Peyer's patch (tissue), 4 donors: Measurements from ENCODE around the gene CNTNAP2.

Experiments used
- POLR2A ChIP-seq, 2 donors: fragments of 450-650 bp; IDR thresholded peaks; one replicate each; pipeline ENCODE4 v1.5.1; 2017; ENCODE audit warnings: antibody characterized with exemption in 2 of 2, mild to moderate bottlenecking in 2 of 2, moderate library complexity in 2 of 2
- TF ChIP-seq, protein P1 (sequence below), 6 experiments: fragments of 450-650 bp in 4 of 6; fragments of 200-600 bp in 2 of 6; sonication (generic) in 1 of 6; IDR thresholded peaks; one replicate each; pipeline ENCODE4 v1.5.1; 2017 to 2019; ENCODE audit warnings: antibody characterized with exemption in 6 of 6, mild to moderate bottlenecking in 3 of 6, moderate library complexity in 1 of 6

DNA sequence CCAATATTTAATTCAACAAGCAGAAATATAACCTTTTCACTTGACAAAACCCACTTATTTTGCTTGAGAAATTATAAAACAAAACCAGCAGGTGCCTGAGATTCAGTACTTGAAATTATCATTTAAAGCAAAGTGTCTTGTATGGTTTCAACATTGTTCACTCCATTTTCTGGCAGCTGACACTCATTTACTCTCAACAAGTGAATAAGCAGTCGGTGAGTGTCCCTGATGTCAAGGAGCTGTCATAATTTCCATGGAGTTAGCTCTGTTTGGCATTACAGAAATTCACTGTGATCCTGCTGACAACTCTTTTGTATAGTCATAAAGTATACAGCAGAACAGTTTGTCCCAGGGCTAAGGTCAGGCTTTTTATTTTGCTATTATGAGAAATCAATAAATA, 490.0 kb downstream of the CNTNAP2 start:
- TF ChIP-seq, protein P1, sequence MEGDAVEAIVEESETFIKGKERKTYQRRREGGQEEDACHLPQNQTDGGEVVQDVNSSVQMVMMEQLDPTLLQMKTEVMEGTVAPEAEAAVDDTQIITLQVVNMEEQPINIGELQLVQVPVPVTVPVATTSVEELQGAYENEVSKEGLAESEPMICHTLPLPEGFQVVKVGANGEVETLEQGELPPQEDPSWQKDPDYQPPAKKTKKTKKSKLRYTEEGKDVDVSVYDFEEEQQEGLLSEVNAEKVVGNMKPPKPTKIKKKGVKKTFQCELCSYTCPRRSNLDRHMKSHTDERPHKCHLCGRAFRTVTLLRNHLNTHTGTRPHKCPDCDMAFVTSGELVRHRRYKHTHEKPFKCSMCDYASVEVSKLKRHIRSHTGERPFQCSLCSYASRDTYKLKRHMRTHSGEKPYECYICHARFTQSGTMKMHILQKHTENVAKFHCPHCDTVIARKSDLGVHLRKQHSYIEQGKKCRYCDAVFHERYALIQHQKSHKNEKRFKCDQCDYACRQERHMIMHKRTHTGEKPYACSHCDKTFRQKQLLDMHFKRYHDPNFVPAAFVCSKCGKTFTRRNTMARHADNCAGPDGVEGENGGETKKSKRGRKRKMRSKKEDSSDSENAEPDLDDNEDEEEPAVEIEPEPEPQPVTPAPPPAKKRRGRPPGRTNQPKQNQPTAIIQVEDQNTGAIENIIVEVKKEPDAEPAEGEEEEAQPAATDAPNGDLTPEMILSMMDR (IDR thresholded peaks at IDR 0.05) = no peak
- TF ChIP-seq POLR2A (IDR thresholded peaks at IDR 0.05) = no peak
